Lower leg skin (tissue), 3 donors: Measurements from ENCODE around the gene TOP3B.

Experiments
- CTCF ChIP-seq, 3 donors: fragments of 450-650 bp; IDR thresholded peaks; one replicate each; pipeline ENCODE4 v1.5.1; 2016; ENCODE audit warnings: antibody characterized with exemption in 3 of 3, mild to moderate bottlenecking in 3 of 3, moderate library complexity in 2 of 3
- POLR2A ChIP-seq, 2 donors: fragments of 450-650 bp; IDR thresholded peaks; one replicate each; pipeline ENCODE4 v1.6.1; 2016 to 2017; ENCODE audit warnings: antibody characterized with exemption in 2 of 2, mild to moderate bottlenecking in 1 of 2, moderate library complexity in 1 of 2

GRCh38 chr22:21920341-21921183 lies 62.0 kb downstream of the TOP3B start:
- TF ChIP-seq CTCF (IDR thresholded peaks at IDR 0.05): no peak
- TF ChIP-seq POLR2A (IDR thresholded peaks at IDR 0.05): no peak
